GM19452 (cell line): Measurements from ENCODE around the gene GRIA3.
"Not testable (repeated sequence)": the region's sequence is repeated elsewhere in the genome, so short reads cannot be mapped to it uniquely, and the experiment has no call there.

ENCODE experiments used
- ATAC-seq: cut with Tn5 transposase; IDR thresholded peaks from one replicate; pipeline ENCODE4 v1.9.1; 2021; ENCODE audit not compliant: unreplicated experiment

GRIA3 gene

DNA sequence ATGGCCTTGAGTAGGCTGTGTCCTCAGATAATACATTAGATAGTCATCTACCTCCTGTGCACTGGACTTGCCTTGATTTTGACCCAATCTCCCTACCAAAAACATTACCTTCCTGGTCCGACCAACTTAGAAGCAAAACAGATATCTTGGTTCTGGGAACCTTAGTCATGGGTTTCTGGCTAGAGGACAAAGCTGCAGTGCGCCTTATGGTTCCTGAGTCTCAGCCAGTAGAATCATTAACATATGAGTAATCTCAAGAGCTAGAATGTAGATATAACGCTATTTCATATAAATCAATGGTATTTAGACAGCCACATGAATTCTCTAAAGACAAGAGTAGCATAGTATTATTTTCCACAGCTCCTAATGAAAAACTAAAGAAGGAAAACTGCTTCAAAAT is 83.1 kb downstream of the GRIA3 start:
- ATAC-seq = no peak

DNA sequence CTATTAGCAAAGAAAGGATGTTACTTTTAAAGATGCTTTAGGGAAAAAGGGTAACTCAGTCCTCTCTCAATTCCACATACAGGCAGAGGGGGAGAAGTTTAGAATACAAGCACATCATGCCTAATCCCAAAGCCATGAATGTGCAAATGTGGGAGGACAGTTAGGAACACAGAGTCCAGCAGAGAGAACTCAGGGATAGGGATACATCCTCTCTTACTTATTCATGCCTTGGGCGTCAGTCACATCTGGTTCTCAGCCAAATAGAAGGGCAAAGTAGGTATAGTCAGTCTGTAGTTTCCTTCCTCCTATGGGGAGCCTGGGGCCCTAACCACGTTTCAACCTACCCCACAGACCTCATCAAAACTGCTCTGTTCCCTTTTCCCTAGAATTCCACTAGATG is 87.8 kb downstream of the GRIA3 start:
- no peak for ATAC-seq

DNA sequence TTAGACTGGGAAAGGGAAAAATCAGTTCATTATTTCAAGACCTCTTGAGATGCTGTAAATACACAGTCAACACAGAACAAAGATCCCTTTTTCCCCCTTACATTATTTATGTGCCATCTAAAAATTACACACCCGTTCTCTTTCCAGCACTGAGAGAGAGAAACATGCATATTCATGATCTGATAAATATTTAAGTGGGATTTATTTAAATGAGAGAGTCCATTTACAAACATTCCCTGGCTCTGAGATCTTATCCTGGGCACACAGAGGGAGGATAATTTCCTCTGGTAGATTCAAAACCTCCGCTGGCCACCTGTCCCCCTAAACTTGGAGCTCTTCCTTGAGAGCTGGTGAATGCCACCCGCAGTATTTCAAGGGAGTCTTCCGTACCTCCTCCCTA is 88.6 kb downstream of the GRIA3 start:
- no peak for ATAC-seq

DNA sequence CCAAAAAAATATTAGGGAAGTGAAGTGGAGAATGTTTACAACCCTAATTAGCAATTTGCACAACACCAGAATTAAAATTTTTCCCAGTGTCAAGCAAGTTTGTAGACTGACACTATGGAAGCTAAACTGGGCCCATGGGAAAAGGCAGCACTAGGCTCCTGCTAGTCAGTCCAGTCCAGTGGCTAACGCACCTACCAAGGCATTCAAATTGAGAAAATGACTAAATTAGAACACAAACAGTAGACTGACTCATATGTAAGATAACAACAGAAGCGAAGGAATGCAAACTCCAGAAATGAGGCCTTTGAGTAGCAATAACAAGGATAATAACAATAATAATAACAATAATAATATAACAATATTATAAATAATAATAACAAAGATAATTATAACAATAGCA is 90.7 kb downstream of the GRIA3 start:
- no peak for ATAC-seq

DNA sequence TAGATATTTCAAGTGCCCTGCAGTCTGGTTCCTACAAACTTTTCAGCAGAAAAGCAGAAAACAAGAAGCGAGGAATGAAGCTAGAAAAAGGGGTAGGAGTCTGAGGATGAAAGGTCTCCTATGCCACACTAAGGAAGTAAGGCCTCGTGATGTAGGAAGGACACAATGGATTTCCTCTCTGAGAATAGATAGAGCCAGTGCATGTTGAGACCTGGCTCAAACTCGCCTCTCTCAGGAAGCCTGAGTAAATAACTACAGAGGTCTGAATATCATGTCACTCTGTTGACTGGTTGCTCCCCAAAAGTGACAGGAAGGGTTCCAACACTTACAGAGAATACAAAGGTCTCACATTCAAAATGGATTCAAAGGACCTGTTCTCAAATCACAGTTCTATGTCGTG is 93.3 kb downstream of the GRIA3 start:
- ATAC-seq = no peak

DNA sequence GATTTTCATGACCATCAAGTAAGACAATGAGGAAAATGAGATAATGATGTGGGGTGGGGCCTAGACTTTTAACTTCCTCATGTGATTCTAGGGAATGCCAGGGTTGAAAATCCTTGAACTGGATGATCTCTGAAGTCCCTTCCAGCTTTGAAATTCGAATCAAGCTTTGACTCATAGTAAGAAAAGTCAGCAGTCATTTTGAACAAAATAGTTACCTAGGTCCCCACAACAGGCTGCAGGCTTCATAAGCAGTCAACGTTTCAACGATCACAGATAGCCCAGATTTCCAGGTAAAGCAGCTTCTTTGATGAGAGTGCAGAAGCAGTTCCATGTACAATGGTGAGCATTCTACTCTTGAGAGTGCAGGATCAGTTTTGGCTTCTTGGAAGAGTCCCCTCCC is 93.7 kb downstream of the GRIA3 start:
- ATAC-seq = no peak

DNA sequence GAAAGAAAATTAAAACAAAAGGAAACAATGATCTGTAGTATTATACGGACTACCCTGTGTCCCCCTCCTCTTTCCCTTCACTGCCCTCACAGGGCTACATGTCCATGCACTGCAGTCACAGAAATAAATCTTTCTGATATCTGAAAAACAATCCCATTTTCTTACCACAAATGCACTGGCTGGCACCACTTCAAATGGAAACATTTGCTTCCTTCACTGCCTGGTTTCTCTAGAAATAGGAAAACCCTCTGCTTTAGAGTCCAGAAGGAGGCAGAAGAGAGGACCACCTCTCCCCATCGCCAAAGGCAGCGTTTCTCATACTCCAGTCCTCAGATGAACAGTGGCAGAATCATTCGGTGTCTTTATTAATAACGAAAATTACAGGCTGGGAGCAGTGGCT is 98.2 kb downstream of the GRIA3 start:
- ATAC-seq = no peak

DNA sequence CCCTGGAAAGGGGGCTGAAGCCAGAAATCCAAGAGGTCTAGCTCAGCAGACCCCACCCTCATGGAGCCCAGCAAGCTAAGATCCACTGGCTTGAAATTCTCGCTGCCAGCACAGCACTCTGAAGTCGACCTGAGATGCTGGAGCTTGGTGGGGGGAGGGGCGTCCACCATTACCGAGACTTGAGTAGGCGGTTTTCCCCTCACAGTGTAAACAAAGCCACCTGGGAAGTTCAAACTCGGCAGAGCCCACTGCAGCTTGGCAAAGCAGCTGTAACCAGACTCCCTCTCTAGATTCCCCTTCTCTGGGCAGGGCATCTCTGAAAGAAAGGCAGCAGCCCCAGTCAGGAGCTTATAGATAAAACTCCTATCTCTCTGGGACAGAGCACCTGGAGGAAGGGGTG is 99.3 kb downstream of the GRIA3 start:
- not testable (repeated sequence) for ATAC-seq

DNA sequence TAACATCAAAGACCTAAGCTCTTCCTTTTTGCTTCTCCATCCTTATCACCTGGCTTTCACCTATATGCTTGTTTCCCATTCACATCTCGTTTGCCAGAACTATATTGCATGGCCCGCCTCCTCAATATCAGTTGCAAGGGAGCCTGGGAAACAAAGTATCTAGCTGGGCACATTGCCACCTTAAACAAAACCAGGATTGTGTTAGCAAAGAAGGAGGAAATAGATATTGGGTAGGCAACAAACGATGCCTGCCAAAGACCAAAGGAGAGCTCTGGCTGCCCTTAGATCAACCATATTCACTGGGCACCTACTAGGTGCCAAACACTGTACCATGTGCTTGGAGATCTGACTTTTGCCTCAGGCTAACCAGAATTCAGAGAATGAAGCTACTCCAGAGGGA is 107.5 kb downstream of the GRIA3 start:
- ATAC-seq = no peak

DNA sequence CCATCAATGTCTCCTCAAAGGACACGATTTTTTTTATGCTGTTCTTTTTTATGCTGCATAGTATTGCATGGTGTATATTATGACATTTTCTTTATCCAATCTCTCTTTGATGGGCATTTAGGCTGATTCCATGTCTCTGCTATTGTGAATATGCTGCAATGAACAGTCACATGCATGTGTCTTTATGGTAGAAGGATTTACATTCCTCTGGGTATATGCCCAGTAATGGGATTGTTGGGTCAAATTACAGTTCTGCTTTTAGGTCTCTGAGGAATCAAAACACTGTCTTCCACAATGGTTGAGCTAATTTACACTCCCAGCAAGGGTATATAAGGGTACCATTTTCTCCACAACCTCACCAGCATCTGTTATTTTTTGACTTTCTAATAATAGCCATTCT is 113.9 kb downstream of the GRIA3 start:
- no peak for ATAC-seq

DNA sequence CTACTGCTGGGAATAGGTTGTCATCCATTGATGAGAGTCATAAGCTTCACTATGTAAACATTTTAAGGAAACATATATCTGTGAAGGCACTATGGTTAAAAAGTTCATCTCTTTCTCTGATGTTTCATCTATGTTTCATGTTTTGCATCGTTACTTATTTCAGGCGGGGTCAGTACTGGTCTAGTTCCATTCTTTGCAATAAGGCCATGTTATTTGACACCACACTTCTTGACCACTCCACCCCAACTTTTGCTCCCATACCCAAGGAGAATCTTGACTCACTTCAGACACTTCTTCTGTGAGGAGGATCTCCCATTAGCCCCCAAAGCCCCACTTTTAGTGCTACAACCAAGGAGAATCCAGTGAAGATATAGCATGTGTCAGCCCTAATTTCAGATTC is 119.4 kb downstream of the GRIA3 start:
- no peak for ATAC-seq

DNA sequence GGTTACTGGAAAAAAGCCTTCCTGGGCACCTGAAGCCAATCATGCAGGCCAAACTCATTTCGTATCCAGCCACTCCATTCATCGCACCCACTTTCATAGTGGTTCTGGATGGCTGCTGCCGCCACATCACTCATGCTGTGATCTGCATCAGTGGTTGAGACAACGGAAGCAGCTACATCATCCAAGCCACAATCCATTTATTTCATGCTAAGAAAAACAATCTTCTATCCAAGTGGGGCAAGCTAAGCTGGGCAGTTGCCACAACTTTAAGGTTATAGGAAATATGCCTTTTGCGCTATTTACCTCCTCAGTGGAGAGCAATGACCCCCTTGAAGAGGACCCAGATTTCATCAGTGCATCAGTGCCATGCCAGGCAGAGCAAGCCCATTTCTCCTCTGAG is 124.6 kb downstream of the GRIA3 start:
- no peak for ATAC-seq

DNA sequence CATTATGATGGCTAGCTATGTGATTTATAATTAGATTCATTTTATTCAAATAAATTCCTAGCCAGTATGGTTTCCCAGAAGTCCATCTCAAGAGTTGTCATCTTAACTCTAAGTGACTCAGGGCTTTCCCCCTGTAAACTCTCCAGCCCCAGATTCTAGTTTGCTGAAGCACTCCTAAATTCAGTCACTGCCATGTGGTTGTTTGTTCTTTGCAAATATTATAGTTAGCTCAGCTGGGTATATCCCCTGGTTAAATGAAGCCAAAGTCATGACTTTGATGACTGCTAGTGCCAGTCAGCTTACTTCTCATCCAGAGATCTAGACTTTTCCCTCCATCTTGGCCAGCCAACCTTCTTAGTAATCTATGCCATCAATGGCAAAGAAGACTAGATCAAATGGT is 126.0 kb downstream of the GRIA3 start:
- ATAC-seq = no peak

DNA sequence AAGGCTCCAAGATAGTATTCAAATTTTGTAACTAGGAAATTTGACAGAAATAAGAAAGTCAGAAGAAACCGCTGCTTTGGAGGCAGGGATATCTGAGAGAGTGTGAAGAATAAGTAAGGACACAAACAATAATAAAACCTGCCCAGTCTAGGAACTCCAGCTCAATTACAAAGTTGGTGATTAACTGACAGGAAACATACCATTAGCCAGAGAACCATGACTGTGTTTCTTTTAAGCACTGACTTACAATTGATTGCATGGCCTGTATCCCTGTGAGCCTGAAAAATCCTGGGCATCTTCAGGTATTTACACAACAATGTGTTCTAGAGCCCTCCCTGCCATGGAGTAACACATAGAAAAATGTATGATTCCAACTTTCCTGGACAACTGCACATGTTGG is 127.4 kb downstream of the GRIA3 start:
- ATAC-seq = no peak

DNA sequence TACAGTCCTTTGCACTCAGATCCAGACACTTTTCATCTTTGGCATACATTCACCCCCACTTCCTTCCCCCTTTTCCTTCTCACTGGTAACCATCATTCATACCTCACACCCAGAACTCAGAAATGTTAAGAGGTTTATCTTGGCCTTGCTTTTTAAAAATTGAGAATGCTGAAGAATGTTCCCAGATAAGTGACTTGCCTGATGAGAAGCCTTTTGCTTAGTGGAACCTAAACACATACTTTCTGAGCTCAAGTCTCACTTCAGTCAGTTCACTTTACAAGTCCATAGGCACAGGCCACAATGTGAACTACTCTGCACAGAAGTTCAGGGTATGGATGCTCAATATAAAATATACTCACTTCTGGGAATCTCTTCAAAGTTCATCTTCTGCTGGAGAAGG is 129.4 kb downstream of the GRIA3 start:
- no peak for ATAC-seq

DNA sequence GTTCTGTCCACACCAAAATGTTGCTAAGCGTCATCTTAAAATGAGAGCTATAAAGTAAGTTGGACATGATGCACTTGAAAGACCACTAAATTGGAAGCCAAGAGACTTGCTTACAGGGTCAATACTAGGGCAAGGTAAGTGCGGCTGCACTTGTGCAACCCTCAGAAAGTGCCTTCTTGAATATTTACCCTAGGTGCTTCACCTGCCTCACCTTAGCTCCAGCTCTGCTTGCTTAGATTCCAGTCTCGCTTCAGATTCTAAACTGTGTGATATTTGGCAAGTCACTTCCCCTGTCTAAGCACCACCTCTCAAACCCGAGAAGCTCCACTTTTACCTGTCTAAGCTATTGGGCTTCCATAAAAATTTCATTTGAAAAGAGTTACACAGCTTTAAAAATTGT is 136.5 kb downstream of the GRIA3 start:
- ATAC-seq = no peak

DNA sequence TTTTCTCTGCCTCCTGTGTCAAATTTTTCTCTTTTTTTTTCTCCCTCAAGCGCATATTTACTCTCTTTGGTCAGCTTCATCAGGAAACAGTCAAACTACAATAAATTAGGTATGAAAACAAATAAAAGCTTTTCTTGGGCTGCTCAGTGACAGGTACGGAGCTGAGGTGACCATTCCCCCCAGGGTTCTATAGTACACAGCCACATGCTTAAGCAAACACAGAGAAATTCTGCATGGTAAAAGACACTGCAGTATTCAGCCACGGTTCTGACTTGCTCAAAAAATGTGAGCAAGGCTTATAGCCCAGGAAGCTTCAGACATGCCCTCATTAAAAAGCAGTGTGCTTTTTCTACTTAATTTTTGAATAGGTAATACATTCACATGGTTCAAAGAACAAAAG is 138.5 kb downstream of the GRIA3 start:
- ATAC-seq = no peak

DNA sequence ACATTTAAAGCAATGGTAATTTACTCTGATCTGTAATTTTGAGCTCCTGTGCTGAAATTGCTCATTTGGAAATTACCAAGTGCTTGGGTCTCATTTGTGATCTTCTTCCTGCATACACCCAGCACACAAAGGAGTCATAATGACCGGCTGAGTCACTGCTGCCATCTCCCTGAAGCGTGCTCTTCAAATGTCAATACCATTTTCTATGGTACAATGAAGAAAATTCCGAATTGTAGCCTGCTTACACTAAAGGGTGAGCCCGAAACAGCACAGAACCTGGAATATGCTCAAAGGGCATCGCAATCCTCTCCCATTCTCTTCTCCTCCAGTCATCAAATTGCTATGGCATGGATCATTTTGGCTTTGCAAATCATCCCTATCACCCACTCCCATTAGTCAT is 140.5 kb downstream of the GRIA3 start:
- no peak for ATAC-seq

DNA sequence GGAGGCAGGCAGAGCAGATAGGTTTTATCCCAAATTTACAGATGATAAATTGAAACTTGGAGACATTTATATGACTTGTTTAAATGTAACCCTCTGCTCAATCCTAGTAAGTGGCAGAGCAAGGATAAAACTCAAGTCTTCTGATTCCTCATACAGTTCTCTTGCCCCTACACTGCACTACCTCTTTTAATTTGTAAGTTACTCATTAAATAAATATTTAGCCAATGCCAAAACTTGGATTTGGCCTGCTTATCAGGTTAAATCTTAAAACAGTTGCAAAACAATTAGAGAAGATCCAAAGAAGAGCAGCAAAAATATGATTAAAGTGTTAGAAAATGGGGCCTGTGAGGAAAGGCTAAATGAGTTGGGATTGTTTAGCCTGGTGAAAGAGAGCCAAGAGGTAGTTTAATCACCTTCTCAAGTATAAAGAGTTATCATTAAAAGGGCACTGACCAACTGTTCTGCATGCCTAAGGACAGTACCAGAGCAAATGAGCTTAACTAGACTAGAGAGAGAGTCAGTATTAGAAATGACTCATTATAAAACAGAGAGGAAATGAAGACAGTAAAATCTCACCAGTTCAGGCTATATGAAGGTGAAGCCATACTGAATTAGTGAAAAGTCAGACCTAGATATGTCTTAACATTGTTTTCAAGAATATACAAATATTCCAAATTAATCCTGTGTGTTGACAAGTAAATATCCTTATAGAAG is 146.3 kb downstream of the GRIA3 start:
- peak; percentile 68 for ATAC-seq

DNA sequence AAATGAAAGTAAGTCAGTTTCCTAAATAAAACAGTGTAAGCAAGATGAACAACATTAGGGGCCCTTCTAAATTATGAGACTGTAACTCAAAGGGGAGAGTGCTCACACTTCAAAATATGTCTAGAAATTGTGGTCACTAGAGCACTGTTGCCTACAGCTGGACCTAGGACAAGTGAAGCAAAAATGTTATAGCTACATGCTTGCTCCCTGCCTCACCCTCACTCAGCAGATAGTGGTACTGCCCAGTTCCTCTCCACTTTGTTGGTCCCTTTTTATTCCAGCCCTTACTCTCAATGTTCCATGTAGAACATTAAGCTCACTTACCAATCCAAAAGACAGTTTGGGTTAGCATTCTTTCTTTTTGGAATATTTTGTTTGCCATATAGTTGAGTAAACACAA is 147.3 kb downstream of the GRIA3 start:
- ATAC-seq = no peak

DNA sequence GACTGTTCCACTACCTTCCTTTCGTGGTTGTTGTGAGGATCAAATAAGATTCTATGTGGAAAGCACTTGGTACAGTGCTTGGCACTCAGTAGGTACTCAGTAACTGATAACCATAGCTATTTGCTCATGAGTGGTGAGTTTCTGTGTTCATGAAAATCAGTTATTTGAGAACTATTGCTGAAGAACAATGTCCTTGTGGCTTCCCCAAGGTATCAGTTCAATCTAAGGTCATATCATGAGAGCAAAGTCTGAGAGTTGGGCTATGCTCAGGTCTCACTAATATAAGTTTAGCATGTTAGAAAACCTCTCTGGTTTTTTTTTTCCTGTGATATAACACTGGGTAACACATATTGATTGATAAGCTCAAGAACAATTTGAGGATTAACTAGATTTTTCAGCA is 147.8 kb downstream of the GRIA3 start:
- no peak for ATAC-seq

DNA sequence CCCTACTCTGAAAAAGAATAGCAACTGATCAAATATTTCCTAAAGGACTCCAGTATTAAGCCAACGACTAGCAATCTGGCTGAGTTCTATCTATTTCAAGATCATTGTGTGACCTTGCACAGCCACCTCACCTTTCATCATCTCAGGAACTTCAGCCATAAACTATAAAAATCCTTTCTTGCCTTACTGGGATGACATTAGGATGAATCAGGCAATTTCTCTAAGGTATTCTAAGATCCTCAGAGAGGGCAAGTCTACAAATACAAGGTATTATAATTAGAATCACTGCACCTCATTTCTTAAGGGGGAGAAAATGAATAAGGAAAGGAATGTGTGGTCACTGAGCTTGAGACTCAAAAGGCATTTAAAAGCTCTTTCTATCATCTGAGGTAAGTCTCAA is 152.6 kb downstream of the GRIA3 start:
- ATAC-seq = no peak

DNA sequence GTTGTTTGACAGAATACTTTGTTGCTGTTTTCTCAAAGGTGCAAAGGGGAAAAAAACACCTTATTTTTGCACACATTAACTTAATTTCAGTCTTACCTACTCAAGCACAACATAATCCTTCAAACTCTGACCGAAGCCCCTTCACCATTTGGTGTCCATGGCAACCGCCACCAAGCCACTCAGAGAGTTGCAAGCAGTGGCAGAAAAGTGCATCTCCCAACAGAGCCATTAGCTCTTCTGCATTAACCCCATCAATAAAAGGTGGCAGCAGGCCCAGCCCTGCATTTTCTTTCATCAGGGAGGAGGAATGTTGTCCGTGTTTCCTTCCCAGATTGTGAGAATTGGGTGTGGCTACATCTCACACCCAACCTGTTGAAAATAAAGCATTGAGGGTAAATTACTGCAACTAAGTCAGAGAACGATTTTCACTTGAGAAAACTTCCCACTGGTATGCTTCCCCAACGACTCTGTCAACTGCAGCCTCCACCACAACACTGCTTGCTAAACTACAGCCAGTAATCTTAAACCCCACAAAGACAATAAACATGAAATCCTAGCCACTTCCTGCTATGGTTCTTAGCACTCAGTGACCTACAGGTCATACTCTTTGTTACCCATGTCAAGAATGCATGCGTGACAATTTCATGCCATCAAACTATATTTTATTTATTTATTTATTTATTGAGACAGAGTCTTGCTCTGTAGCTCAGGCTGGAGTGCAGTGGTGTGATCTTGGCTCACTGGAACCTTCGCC is 154.0 kb downstream of the GRIA3 start:
- ATAC-seq = no peak
